ENCODE measurements around the gene ZDHHC14. TPM values are rescaled to one million over a fixed set of nuclear protein-coding genes. Genes with fewer than 3 reads are reported as not detected.

Gene ZDHHC14
- total and polyA plus RNA-seq, 9 donors = 4.9 to 16.4 (median 5.9) TPM

DNA sequence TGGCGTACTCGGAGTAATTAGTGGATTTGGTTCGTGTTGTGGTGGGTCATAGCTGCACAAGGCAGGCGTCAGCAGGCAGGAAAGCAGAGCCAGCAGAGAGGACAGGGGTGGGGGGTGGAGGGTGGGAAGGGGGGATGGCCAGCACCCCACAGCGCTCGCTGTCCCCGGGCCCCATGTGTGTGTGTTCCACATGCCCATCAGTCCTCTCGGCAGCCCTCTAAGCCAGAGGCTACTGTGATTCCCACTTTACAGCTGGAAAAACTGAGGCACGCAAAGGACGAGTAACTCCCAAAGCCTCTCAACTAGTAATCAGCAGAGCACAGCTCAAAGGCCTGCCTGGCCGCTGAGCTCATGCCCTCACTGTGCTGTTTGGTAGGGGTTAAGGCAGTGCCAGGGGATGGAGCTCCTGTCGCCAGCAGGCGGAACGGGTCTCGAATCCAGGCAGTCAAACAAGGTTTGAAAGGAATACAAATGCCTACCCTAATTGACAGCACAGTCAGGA, 175.2 kb downstream of the ZDHHC14 start:
- no peaks in the 10 kb centered on the region for H3K36me3 ChIP-seq
- intact Hi-C loops (cut with DNase I) = no loop called here
- H3K4me1 ChIP-seq (ENCODE audit: insufficient read depth) = no peaks in the 10 kb centered on the region
- TF ChIP-seq POLR2A (IDR thresholded peaks at IDR 0.05) (no peak), CTCF (IDR thresholded peaks at IDR 0.05) (no peak), EP300 (IDR thresholded peaks at IDR 0.05) (no peak)
- H3K9me3 ChIP-seq = no peaks in the 10 kb centered on the region
- no peak overlapping the region for H3K4me3 ChIP-seq
- WGBS, 3 donors = 88 to 94% (median 92%) methylated on average over 15 of the region's 15 CpGs
- H3K27ac ChIP-seq = no peak overlapping the region
- H3K27me3 ChIP-seq = no peaks in the 10 kb centered on the region
- DNase-seq = no peak

DNA sequence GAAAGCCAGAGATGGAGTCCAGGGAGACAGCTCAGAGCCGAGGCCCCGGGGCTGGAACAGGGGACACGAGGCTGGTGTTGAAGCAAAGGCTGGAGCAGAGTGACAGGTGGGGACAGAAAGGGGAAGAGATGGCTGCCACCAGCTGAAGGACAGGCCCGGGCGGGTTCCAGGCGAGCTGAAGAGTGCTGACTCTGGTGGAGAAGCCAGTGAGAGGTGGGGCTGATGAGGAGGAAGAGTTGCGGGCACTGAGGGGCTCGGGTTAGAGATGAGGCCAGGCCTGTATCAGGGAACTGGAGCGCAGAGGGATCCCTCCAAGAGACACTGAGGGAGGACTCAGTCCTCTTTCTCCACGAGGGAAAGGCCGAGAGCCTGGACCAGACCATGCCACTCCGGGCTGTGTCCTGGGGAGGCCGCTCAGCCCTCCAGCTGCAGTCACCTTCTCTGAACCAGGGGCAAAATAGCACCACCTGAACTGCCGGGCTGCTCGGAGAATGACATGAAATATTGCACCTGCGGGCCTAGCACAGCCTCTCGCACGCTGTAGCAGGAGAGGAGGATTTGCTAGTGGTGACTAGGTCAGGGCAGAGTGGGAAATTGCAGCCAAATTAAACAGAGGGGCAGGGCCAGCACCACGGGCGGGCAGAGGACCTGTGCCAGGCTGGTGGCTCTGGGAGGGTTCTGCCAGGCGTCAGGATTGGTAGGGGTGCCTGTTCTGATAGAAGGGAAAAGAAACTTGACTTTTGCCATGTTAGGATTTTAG, 175.9 kb downstream of the ZDHHC14 start:
- Histone ChIP-seq H3K9me3 (no peaks in the 10 kb centered on the region), H3K36me3 (no peaks in the 10 kb centered on the region), H3K4me3 (no peak overlapping the region), H3K4me1 (ENCODE audit: insufficient read depth) (no peaks in the 10 kb centered on the region), H3K27me3 (no peaks in the 10 kb centered on the region), H3K27ac (no peak overlapping the region)
- 78 to 83% (median 79%) methylated on average over 21 of the region's 21 CpGs for WGBS, 3 donors
- no peak for DNase-seq
- TF ChIP-seq EP300 (IDR thresholded peaks at IDR 0.05) (no peak), POLR2A (IDR thresholded peaks at IDR 0.05) (no peak), CTCF (IDR thresholded peaks at IDR 0.05) (no peak)
- intact Hi-C loops (cut with DNase I) = no loop called here

DNA sequence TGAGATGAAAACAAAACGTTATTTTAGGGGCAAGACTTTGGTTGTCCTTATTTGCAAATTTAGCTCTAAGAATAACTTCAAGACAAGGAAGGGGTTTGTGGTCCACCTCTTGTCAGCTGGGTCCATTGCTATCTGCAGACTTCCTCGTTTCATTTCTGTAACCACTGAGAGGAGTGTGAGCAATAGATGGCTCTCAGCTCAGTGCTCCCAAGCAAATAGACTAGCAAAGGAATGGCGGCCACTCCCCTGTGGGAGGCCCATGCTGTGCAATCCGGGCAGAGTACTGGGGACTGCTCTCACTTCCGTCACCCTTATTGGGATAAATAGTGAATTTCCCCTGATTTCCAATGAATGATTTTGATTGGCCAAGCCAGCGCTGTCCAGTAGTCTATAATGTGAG, 176.6 kb downstream of the ZDHHC14 start:
- Histone ChIP-seq H3K4me1 (ENCODE audit: insufficient read depth) (no peaks in the 10 kb centered on the region), H3K4me3 (no peak overlapping the region), H3K36me3 (no peaks in the 10 kb centered on the region), H3K9me3 (no peaks in the 10 kb centered on the region), H3K27me3 (no peaks in the 10 kb centered on the region), H3K27ac (no peak overlapping the region)
- 86 to 90% (median 90%) methylated on average over 6 of the region's 6 CpGs for WGBS, 3 donors
- DNase-seq = no peak
- no peak for TF ChIP-seq EP300 (IDR thresholded peaks at IDR 0.05)
- intact Hi-C loops (cut with DNase I) = no loop called here

- Histone ChIP-seq H3K9me3 (no peaks in the 10 kb centered on the region), H3K36me3 (no peaks in the 10 kb centered on the region), H3K27me3 (no peaks in the 10 kb centered on the region), H3K4me3 (no peak overlapping the region), H3K27ac (no peak overlapping the region), H3K4me1 (ENCODE audit: insufficient read depth) (no peaks in the 10 kb centered on the region)
- TF ChIP-seq CTCF (IDR thresholded peaks at IDR 0.05) (no peak), EP300 (IDR thresholded peaks at IDR 0.05) (no peak), POLR2A (IDR thresholded peaks at IDR 0.05) (no peak)
- WGBS, 3 donors = 94 to 98% (median 97%) methylated on average over 3 of the region's 3 CpGs
- intact Hi-C loops (cut with DNase I) = no loop called here
- no peak for DNase-seq
These were observed 177.1 kb downstream of the ZDHHC14 start for GRCh38 chr6:157558049-157558448.

- Histone ChIP-seq H3K27me3 (no peaks in the 10 kb centered on the region), H3K27ac (no peak overlapping the region), H3K36me3 (no peaks in the 10 kb centered on the region), H3K9me3 (no peaks in the 10 kb centered on the region), H3K4me3 (no peak overlapping the region), H3K4me1 (ENCODE audit: insufficient read depth) (no peaks in the 10 kb centered on the region)
- 69 to 80% (median 76%) methylated on average over 2 of the region's 2 CpGs for WGBS, 3 donors
- no peak for DNase-seq
- intact Hi-C loops (cut with DNase I) = no loop called here
- TF ChIP-seq CTCF (IDR thresholded peaks at IDR 0.05) = no peak
- TF ChIP-seq POLR2A (IDR thresholded peaks at IDR 0.05) = no peak
- no peak for TF ChIP-seq EP300 (IDR thresholded peaks at IDR 0.05)
These were observed 177.7 kb downstream of the ZDHHC14 start for GRCh38 chr6:157558487-157559200.

Measured in ovary (tissue), 9 donors.